OCI-LY1 (cell line): Measurements from ENCODE around the gene AKAP11.

Experiments
- H2AFZ ChIP-seq: fragments of 200-600 bp; sonication (generic), shearing (Covaris generic); 2 replicates; pipeline ENCODE4 v1.6.0; 2014; ENCODE audit warnings: antibody characterized with exemption, mild to moderate bottlenecking, low read length
- H3F3A ChIP-seq: fragments of 200-600 bp; sonication (generic), shearing (Covaris generic); 2 replicates; pipeline ENCODE4 v1.6.0; 2014; ENCODE audit warnings: mild to moderate bottlenecking, antibody characterized with exemption, low read length, moderate library complexity; ENCODE audit not compliant: insufficient read depth
- H3K27ac ChIP-seq: fragments of 200-600 bp; sonication (generic); 2 replicates; pipeline ENCODE4 v1.5.1; 2014; ENCODE audit warnings: low read length, mixed run types, mild to moderate bottlenecking, low read depth; ENCODE audit not compliant: poor library complexity, severe bottlenecking
- H3K27me3 ChIP-seq: fragments of 200-600 bp; sonication (generic); 2 replicates; pipeline ENCODE4 v1.6.0; 2014; ENCODE audit warnings: antibody characterized with exemption, mild to moderate bottlenecking, low read length, moderate library complexity; ENCODE audit not compliant: insufficient read depth
- H3K36me3 ChIP-seq: fragments of 200-600 bp; sonication (generic); 2 replicates; pipeline ENCODE4 v1.6.1; 2014; ENCODE audit warnings: mild to moderate bottlenecking, antibody characterized with exemption, low read length, moderate library complexity, mixed read lengths; ENCODE audit not compliant: insufficient read depth
- H3K4me1 ChIP-seq: fragments of 200-600 bp; sonication (generic); 2 replicates; pipeline ENCODE4 v1.5.1; 2014; ENCODE audit warnings: mild to moderate bottlenecking, low read length, moderate library complexity; ENCODE audit not compliant: insufficient read depth, severe bottlenecking
- H3K4me2 ChIP-seq: fragments of 200-600 bp; sonication (generic), shearing (Covaris generic); 2 replicates; pipeline ENCODE4 v1.6.1; 2014; ENCODE audit warnings: low read length
- H3K4me3 ChIP-seq: fragments of 200-600 bp; sonication (generic); 2 replicates; pipeline ENCODE4 v1.5.1; 2014; ENCODE audit warnings: low read length, low read depth, mild to moderate bottlenecking, mixed read lengths; ENCODE audit not compliant: poor library complexity, severe bottlenecking
- H3K79me2 ChIP-seq: fragments of 200-600 bp; shearing (Covaris generic); 2 replicates; pipeline ENCODE4 v1.6.1; 2016; ENCODE audit warnings: mixed run types, low read length, mixed read lengths; ENCODE audit not compliant: insufficient read depth
- H3K9ac ChIP-seq: fragments of 200-600 bp; sonication (generic), shearing (Covaris generic); 2 replicates; pipeline ENCODE4 v1.6.1; 2014; ENCODE audit warnings: mild to moderate bottlenecking, low read length, mixed read lengths
- H3K9me2 ChIP-seq: fragments of 200-600 bp; sonication (generic), shearing (Covaris generic); 2 replicates; pipeline ENCODE4 v1.6.1; 2014; ENCODE audit warnings: low read depth, mild to moderate bottlenecking, low read length, mixed read lengths
- H3K9me3 ChIP-seq: fragments of 200-600 bp; shearing (Covaris generic); 2 replicates; pipeline ENCODE4 v1.6.1; 2014; ENCODE audit warnings: low read length, mixed read lengths
- H4K20me1 ChIP-seq: fragments of 200-600 bp; sonication (generic), shearing (Covaris generic); 2 replicates; pipeline ENCODE4 v1.6.0; 2016; ENCODE audit warnings: mild to moderate bottlenecking, low read length; ENCODE audit not compliant: insufficient read depth
- CTCF ChIP-seq: fragments of 200-600 bp; sonication (generic), shearing (Covaris generic); IDR thresholded peaks from 2 replicates; pipeline ENCODE4 v1.5.1; 2017; ENCODE audit warnings: mild to moderate bottlenecking, antibody characterized with exemption, low read length, moderate library complexity, mixed read lengths
- EZH2 ChIP-seq: fragments of 200-600 bp; sonication (generic), shearing (Covaris generic); IDR thresholded peaks from 2 replicates; pipeline ENCODE4 v1.8.0; 2017; ENCODE audit warnings: borderline replicate concordance, mixed run types, mild to moderate bottlenecking, antibody characterized with exemption, low read length, moderate library complexity, mixed read lengths

Gene AKAP11

GRCh38 chr13:42356184-42356575 is 84.2 kb downstream of the AKAP11 start:
- no peaks in the 10 kb centered on the region for H3K79me2 ChIP-seq
- H3K4me1 ChIP-seq = no peaks in the 10 kb centered on the region
- no peaks in the 10 kb centered on the region for H3F3A ChIP-seq
- H2AFZ ChIP-seq = no peak overlapping the region
- H3K27ac ChIP-seq = no peak overlapping the region
- no peaks in the 10 kb centered on the region for H3K9me3 ChIP-seq
- no peaks in the 10 kb centered on the region for H3K36me3 ChIP-seq
- H3K27me3 ChIP-seq = no peaks in the 10 kb centered on the region
- TF ChIP-seq CTCF (no peak), EZH2 (no peak)
- no peak overlapping the region for H3K4me2 ChIP-seq
- H3K9ac ChIP-seq = no peak overlapping the region
- H3K9me2 ChIP-seq = no peaks in the 10 kb centered on the region
- no peaks in the 10 kb centered on the region for H4K20me1 ChIP-seq
- no peak overlapping the region for H3K4me3 ChIP-seq

- Histone ChIP-seq H3K79me2 (no peaks in the 10 kb centered on the region), H3F3A (no peaks in the 10 kb centered on the region), H3K9me2 (no peaks in the 10 kb centered on the region), H3K4me1 (no peaks in the 10 kb centered on the region), H2AFZ (no peak overlapping the region), H3K4me2 (no peak overlapping the region), H3K27me3 (no peaks in the 10 kb centered on the region), H3K27ac (no peak overlapping the region), H3K9me3 (no peaks in the 10 kb centered on the region), H4K20me1 (no peaks in the 10 kb centered on the region), H3K9ac (no peak overlapping the region), H3K4me3 (no peak overlapping the region), H3K36me3 (no peaks in the 10 kb centered on the region)
- no peak for TF ChIP-seq EZH2
- no peak for TF ChIP-seq CTCF
Measured at GRCh38 chr13:42360046-42360574, 88.2 kb downstream of the AKAP11 start.

DNA sequence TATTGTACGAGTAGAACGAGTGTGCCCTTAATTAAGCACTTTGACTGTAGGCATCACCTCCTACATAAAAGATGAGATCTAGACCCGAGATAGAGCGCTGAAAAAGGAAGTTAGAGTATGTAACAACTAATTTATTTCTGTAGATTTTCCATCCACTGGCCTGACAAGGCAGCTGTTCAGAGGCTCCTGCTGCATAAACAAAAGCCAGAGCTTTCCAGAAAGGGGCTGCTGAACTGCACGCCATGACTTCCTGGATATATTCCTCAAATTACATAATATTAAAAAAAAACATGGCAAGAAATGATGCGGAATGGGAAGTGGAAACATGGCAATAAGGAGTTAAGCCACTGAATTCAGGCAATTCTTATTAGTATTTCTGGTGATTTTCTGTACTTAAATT is 89.7 kb downstream of the AKAP11 start:
- no peaks in the 10 kb centered on the region for H4K20me1 ChIP-seq
- H3K9ac ChIP-seq = no peak overlapping the region
- H3K4me1 ChIP-seq = no peaks in the 10 kb centered on the region
- no peaks in the 10 kb centered on the region for H3K79me2 ChIP-seq
- H3K9me3 ChIP-seq = no peaks in the 10 kb centered on the region
- no peaks in the 10 kb centered on the region for H3K9me2 ChIP-seq
- no peaks in the 10 kb centered on the region for H3F3A ChIP-seq
- no peak overlapping the region for H2AFZ ChIP-seq
- H3K27me3 ChIP-seq = no peaks in the 10 kb centered on the region
- H3K4me3 ChIP-seq = no peak overlapping the region
- TF ChIP-seq EZH2 = no peak
- TF ChIP-seq CTCF = no peak
- H3K27ac ChIP-seq = no peak overlapping the region
- no peaks in the 10 kb centered on the region for H3K36me3 ChIP-seq
- no peak overlapping the region for H3K4me2 ChIP-seq
